Vagina (tissue), 2 donors: Measurements from ENCODE around the gene HSD17B4.

Experiments
- CTCF ChIP-seq, 3 experiments: fragments of 450-650 bp in 2 of 3; fragments of 200-600 bp in 1 of 3; sonication (generic) in 1 of 3; IDR thresholded peaks; one replicate each; pipeline ENCODE4 v1.5.1; 2017 to 2019; ENCODE audit warnings: antibody characterized with exemption in 3 of 3, mild to moderate bottlenecking in 2 of 3, moderate library complexity in 2 of 3
- POLR2A ChIP-seq, 2 donors: fragments of 450-650 bp; IDR thresholded peaks; one replicate each; pipeline ENCODE4 v1.6.1; 2017; ENCODE audit warnings: antibody characterized with exemption in 2 of 2, mild to moderate bottlenecking in 2 of 2, moderate library complexity in 2 of 2

GRCh38 chr5:119452373-119453039 lies at the start of gene HSD17B4:
- TF ChIP-seq POLR2A (IDR thresholded peaks at IDR 0.05) (no peak), CTCF (IDR thresholded peaks at IDR 0.05) (no peak)
